Measurements from ENCODE around the gene SNRK. TPM values are rescaled to one million over a fixed set of nuclear protein-coding genes. Genes with fewer than 3 reads are reported as not detected.

The SNRK gene
- total and polyA plus RNA-seq, 2 experiments from 2014 or later = 5.5 to 18.8 TPM

DNA sequence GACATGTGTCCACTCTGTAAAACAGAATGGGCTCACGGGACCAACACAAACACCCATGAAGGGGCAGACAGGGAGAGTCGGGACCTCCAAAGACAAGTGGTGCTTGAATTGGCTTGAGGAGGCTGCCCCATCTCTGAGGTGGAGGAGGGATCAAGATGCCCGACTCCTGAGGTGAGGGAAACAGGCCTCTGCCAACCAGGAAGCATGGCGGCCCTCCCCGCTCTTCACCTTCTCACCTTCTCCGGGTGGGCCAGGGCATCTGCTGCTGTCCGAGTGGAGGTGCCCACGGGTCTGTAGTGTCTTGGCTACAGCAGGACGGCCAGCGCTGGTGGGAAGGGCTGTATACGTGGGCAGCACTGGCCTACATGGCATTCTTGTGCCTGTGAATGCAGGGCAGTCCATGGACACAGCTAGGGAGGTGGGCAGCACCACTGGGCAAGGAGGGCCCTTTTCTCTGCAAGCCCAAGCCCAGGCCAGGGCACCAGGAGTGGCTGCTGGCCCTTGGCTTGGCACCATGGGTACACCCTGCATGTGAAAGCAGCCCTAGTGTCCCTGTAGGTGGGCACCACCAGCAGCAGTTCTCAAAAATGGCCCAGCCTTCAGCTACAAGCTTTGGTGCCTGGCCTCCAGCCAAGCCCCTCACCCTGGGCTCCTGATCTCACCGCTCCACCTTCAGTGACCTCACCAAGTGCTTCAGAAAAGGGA is 79.4 kb downstream of the SNRK start:
- Histone ChIP-seq H3K79me2 (replicated peaks; ENCODE audit: insufficient read depth) (no peaks in the 10 kb centered on the region), H3K27me3 (ENCODE audit: insufficient read depth) (no peaks in the 10 kb centered on the region), H2AFZ (no peak overlapping the region), H3K4me2 (no peak overlapping the region), H3K9me2 (ENCODE audit: insufficient read depth) (no peaks in the 10 kb centered on the region), H3K4me1 (ENCODE audit: insufficient read depth) (peaks cover 5% of the 10 kb centered on the region), H3K4me3 (no peak overlapping the region), H3K27ac (ENCODE audit: low read depth) (no peak overlapping the region), H3F3A (replicated peaks; ENCODE audit: low read depth) (no peaks in the 10 kb centered on the region), H3K36me3 (ENCODE audit: insufficient read depth) (no peaks in the 10 kb centered on the region), H4K20me1 (replicated peaks; ENCODE audit: insufficient read depth) (no peaks in the 10 kb centered on the region)
- ATAC-seq (no peak), DNase-seq (ENCODE audit: low spot score) (no peak)
- TF ChIP-seq, protein P1, sequence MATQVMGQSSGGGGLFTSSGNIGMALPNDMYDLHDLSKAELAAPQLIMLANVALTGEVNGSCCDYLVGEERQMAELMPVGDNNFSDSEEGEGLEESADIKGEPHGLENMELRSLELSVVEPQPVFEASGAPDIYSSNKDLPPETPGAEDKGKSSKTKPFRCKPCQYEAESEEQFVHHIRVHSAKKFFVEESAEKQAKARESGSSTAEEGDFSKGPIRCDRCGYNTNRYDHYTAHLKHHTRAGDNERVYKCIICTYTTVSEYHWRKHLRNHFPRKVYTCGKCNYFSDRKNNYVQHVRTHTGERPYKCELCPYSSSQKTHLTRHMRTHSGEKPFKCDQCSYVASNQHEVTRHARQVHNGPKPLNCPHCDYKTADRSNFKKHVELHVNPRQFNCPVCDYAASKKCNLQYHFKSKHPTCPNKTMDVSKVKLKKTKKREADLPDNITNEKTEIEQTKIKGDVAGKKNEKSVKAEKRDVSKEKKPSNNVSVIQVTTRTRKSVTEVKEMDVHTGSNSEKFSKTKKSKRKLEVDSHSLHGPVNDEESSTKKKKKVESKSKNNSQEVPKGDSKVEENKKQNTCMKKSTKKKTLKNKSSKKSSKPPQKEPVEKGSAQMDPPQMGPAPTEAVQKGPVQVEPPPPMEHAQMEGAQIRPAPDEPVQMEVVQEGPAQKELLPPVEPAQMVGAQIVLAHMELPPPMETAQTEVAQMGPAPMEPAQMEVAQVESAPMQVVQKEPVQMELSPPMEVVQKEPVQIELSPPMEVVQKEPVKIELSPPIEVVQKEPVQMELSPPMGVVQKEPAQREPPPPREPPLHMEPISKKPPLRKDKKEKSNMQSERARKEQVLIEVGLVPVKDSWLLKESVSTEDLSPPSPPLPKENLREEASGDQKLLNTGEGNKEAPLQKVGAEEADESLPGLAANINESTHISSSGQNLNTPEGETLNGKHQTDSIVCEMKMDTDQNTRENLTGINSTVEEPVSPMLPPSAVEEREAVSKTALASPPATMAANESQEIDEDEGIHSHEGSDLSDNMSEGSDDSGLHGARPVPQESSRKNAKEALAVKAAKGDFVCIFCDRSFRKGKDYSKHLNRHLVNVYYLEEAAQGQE (IDR thresholded peaks at IDR 0.05; ENCODE audit: unreplicated experiment) = no peak
- TF ChIP-seq, protein P2, sequence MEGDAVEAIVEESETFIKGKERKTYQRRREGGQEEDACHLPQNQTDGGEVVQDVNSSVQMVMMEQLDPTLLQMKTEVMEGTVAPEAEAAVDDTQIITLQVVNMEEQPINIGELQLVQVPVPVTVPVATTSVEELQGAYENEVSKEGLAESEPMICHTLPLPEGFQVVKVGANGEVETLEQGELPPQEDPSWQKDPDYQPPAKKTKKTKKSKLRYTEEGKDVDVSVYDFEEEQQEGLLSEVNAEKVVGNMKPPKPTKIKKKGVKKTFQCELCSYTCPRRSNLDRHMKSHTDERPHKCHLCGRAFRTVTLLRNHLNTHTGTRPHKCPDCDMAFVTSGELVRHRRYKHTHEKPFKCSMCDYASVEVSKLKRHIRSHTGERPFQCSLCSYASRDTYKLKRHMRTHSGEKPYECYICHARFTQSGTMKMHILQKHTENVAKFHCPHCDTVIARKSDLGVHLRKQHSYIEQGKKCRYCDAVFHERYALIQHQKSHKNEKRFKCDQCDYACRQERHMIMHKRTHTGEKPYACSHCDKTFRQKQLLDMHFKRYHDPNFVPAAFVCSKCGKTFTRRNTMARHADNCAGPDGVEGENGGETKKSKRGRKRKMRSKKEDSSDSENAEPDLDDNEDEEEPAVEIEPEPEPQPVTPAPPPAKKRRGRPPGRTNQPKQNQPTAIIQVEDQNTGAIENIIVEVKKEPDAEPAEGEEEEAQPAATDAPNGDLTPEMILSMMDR (conservative IDR thresholded peaks at IDR 0.05; ENCODE audit: low read depth in 2 of 2) = no peak
- TF ChIP-seq, protein P3, sequence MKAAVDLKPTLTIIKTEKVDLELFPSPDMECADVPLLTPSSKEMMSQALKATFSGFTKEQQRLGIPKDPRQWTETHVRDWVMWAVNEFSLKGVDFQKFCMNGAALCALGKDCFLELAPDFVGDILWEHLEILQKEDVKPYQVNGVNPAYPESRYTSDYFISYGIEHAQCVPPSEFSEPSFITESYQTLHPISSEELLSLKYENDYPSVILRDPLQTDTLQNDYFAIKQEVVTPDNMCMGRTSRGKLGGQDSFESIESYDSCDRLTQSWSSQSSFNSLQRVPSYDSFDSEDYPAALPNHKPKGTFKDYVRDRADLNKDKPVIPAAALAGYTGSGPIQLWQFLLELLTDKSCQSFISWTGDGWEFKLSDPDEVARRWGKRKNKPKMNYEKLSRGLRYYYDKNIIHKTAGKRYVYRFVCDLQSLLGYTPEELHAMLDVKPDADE (IDR thresholded peaks at IDR 0.05) = no peak
- TF ChIP-seq ZNF114 (CRISPR knock-in tag; IDR thresholded peaks at IDR 0.05) (no peak), POLR2AphosphoS5 (IDR thresholded peaks at IDR 0.05; ENCODE audit: low read depth) (no peak), NANOG (IDR thresholded peaks at IDR 0.05; ENCODE audit: borderline replicate concordance) (no peak), JUNB (IDR thresholded peaks at IDR 0.05; ENCODE audit: unreplicated experiment) (no peak), CREB1 (CRISPR knock-in tag; IDR thresholded peaks at IDR 0.05; ENCODE audit: low read depth) (no peak), STAT1 (IDR thresholded peaks at IDR 0.05; ENCODE audit: unreplicated experiment) (no peak), EZH2 (IDR thresholded peaks at IDR 0.05; ENCODE audit: low read depth, unreplicated experiment) (no peak), ZNF331 (CRISPR knock-in tag; IDR thresholded peaks at IDR 0.05; ENCODE audit: low read depth) (no peak)
- TF ChIP-seq, protein P4, sequence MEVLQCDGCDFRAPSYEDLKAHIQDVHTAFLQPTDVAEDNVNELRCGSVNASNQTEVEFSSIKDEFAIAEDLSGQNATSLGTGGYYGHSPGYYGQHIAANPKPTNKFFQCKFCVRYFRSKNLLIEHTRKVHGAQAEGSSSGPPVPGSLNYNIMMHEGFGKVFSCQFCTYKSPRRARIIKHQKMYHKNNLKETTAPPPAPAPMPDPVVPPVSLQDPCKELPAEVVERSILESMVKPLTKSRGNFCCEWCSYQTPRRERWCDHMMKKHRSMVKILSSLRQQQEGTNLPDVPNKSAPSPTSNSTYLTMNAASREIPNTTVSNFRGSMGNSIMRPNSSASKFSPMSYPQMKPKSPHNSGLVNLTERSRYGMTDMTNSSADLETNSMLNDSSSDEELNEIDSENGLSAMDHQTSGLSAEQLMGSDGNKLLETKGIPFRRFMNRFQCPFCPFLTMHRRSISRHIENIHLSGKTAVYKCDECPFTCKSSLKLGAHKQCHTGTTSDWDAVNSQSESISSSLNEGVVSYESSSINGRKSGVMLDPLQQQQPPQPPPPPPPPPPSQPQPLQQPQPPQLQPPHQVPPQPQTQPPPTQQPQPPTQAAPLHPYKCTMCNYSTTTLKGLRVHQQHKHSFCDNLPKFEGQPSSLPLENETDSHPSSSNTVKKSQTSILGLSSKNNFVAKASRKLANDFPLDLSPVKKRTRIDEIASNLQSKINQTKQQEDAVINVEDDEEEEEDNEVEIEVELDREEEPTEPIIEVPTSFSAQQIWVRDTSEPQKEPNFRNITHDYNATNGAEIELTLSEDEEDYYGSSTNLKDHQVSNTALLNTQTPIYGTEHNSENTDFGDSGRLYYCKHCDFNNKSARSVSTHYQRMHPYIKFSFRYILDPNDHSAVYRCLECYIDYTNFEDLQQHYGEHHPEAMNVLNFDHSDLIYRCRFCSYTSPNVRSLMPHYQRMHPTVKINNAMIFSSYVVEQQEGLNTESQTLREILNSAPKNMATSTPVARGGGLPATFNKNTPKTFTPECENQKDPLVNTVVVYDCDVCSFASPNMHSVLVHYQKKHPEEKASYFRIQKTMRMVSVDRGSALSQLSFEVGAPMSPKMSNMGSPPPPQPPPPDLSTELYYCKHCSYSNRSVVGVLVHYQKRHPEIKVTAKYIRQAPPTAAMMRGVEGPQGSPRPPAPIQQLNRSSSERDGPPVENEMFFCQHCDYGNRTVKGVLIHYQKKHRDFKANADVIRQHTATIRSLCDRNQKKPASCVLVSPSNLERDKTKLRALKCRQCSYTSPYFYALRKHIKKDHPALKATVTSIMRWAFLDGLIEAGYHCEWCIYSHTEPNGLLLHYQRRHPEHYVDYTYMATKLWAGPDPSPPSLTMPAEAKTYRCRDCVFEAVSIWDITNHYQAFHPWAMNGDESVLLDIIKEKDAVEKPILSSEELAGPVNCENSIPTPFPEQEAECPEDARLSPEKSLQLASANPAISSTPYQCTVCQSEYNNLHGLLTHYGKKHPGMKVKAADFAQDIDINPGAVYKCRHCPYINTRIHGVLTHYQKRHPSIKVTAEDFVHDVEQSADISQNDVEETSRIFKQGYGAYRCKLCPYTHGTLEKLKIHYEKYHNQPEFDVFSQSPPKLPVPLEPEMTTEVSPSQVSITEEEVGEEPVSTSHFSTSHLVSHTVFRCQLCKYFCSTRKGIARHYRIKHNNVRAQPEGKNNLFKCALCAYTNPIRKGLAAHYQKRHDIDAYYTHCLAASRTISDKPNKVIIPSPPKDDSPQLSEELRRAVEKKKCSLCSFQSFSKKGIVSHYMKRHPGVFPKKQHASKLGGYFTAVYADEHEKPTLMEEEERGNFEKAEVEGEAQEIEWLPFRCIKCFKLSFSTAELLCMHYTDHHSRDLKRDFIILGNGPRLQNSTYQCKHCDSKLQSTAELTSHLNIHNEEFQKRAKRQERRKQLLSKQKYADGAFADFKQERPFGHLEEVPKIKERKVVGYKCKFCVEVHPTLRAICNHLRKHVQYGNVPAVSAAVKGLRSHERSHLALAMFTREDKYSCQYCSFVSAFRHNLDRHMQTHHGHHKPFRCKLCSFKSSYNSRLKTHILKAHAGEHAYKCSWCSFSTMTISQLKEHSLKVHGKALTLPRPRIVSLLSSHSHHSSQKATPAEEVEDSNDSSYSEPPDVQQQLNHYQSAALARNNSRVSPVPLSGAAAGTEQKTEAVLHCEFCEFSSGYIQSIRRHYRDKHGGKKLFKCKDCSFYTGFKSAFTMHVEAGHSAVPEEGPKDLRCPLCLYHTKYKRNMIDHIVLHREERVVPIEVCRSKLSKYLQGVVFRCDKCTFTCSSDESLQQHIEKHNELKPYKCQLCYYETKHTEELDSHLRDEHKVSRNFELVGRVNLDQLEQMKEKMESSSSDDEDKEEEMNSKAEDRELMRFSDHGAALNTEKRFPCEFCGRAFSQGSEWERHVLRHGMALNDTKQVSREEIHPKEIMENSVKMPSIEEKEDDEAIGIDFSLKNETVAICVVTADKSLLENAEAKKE (CRISPR knock-in tag; IDR thresholded peaks at IDR 0.05) = no peak
- no peak overlapping the region for H3K27ac Mint-ChIP-seq
- H3K9me3 Mint-ChIP-seq = no peaks in the 10 kb centered on the region
- peaks cover 26% of the 10 kb centered on the region for H3K27me3 Mint-ChIP-seq (ENCODE audit: insufficient read depth, low read depth, poor library complexity)
- peaks cover 20% of the 10 kb centered on the region; the same call in 2 of the 3 replicates for H3K36me3 Mint-ChIP-seq (ENCODE audit: low read depth)
- H3K4me3 Mint-ChIP-seq = no peak overlapping the region; the same call in 2 of the 3 replicates
- peaks cover 12% of the 10 kb centered on the region for H3K4me1 Mint-ChIP-seq

Measured in GM23338 (cell line).